ENCODE results near the gene WDR46. TPM values are rescaled to one million over a fixed set of nuclear protein-coding genes. Genes with fewer than 3 reads are reported as not detected.

The WDR46 gene
- total RNA-seq, 4 donors from 2014 or later, result 30.5 to 42.6 (median 35.7) TPM

DNA sequence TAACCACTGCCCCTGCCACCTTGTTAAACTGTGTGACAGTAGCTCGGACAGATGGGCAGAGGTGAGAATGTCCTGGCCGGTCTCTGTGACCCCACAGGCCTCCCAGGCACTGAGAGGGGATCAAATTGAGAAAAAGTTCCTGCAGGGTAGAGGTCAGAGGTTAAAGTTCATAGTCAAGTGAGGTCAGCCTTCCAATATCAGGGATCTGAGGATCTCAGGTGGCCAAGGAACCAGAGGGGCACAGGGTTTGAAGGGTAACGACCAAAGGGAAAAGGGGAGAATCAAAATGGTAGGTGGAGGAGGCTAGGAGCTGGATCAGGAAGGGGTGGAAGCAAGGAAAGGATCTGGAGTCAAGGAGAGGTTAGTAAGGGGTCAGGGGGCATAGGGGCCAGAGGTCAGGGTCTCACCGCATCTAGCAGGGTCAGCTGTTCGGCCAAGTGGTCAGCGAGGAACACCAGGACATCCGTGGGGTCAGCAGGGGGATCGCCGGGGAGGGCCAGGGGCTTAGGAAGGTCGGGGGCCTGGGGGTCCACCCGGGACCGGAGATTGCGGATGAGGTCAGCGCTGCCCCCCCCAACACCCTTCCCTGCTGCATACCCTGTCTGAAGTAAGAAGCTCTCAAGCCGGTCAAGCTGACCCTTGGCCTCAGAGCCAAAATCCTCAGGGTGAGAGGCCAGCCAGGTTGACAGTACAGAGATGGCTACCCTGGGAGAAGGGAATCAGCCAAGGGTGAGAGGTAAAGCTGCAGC, 6.8 kb upstream of the WDR46 start:
- Histone ChIP-seq H3K9me3 (no peaks in the 10 kb centered on the region), H3K27me3 (no peaks in the 10 kb centered on the region), H3K4me3 (no peak overlapping the region), H3K4me1 (peaks cover 21 to 50% (median 31%) of the 10 kb centered on the region in 4 donors), H3K27ac (replicated peaks in 1 of 4) (no peak overlapping the region), H3K36me3 (peaks cover 25 to 64% (median 58%) of the 10 kb centered on the region in 4 donors)
- DNase-seq (ENCODE audit: extremely low spot score), result no peak
- no peak for TF ChIP-seq POLR2AphosphoS5 (IDR thresholded peaks at IDR 0.05)
- TF ChIP-seq, protein P1, sequence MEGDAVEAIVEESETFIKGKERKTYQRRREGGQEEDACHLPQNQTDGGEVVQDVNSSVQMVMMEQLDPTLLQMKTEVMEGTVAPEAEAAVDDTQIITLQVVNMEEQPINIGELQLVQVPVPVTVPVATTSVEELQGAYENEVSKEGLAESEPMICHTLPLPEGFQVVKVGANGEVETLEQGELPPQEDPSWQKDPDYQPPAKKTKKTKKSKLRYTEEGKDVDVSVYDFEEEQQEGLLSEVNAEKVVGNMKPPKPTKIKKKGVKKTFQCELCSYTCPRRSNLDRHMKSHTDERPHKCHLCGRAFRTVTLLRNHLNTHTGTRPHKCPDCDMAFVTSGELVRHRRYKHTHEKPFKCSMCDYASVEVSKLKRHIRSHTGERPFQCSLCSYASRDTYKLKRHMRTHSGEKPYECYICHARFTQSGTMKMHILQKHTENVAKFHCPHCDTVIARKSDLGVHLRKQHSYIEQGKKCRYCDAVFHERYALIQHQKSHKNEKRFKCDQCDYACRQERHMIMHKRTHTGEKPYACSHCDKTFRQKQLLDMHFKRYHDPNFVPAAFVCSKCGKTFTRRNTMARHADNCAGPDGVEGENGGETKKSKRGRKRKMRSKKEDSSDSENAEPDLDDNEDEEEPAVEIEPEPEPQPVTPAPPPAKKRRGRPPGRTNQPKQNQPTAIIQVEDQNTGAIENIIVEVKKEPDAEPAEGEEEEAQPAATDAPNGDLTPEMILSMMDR (IDR thresholded peaks at IDR 0.05), result no peak
- TF ChIP-seq POLR2A (IDR thresholded peaks at IDR 0.05; ENCODE audit: low read depth), result no peak
- TF ChIP-seq EP300 (IDR thresholded peaks at IDR 0.05), result no peak
- intact Hi-C loops (cut with DNase I), result no loop called here
- WGBS, result 82% methylated on average over 14 of the region's 15 CpGs

DNA sequence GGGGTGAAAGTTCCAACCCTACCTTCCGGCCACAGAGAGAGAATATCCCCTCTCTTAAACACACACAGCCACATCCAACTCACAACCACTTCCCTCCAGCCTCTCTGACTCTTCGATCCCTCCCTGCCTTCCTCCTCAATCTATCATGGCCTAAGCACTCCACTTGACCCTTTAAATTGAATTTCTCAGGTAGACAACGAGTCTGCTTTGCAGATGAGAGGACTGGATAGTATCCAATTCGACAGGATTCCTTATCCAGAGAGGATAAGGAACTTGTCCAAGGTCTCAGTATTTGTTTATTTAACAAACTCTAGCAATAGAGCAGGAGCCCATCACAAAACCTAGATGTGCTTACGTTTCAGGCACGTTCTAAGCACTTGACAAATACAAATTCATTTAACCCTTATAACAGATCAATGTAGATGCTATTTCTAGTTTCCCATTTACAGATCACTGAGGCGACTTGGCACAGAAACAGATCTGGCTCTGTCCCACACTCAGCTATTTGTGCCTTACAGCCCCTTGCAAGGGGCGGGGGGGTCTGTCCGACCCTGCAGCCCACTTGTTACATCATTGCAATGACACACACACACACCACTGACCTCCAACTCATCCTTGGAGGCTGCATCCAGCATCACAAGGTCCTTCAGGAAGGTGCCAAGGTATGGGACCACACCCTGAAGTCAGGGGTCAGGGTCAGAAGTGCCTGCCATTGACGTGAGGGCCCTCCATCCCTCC, 5.2 kb upstream of the WDR46 start:
- Histone ChIP-seq H3K4me1 (peaks cover 23 to 51% (median 31%) of the 10 kb centered on the region in 4 donors), H3K27me3 (no peaks in the 10 kb centered on the region), H3K9me3 (no peaks in the 10 kb centered on the region), H3K36me3 (peaks cover 25 to 66% (median 61%) of the 10 kb centered on the region in 4 donors), H3K4me3 (no peak overlapping the region), H3K27ac (replicated peaks in 1 of 4) (no peak overlapping the region)
- no peak for DNase-seq (ENCODE audit: extremely low spot score)
- TF ChIP-seq POLR2A (IDR thresholded peaks at IDR 0.05; ENCODE audit: low read depth), result no peak
- TF ChIP-seq, protein P1 (IDR thresholded peaks at IDR 0.05), result no peak
- TF ChIP-seq EP300 (IDR thresholded peaks at IDR 0.05), result no peak
- TF ChIP-seq POLR2AphosphoS5 (IDR thresholded peaks at IDR 0.05), result no peak
- WGBS, result 53% methylated on average over 10 of the region's 10 CpGs
- intact Hi-C loops (cut with DNase I), result no loop called here

DNA sequence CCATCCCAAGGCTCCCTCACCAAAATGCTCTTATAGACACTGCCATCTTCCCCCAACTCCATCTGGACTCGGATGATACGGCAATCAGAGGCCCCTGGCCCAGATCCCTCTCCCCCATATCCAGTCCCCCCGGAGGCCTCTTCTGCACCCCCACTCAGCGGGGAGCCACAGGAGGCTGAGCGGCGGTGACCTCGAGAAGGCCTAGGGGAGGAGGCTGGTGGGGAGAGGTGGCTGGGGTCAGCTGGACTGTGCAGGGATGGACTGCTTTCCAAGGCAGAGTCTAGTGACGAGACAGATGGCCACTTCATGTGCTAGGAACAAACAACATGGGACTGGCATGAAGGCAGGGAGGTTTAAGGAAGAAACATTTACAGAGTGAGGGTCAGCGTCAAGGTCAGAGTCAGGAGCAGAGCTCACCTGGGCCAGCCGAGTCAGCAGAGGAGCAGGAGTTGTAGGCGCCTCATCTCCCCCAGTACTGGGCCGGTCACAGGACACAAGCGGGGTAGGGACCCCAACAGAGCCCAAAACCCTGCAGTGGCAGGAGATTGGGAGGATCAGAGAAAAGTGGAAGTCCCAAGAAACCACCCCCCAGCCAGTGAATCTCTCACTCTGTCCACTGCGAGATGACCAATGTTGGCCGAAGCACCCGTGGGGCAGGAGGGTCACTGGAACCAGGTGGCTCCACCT, 4.1 kb upstream of the WDR46 start:
- Histone ChIP-seq H3K9me3 (no peaks in the 10 kb centered on the region), H3K4me3 (no peak overlapping the region), H3K27ac (replicated peaks in 1 of 4) (no peak overlapping the region), H3K27me3 (no peaks in the 10 kb centered on the region), H3K36me3 (peaks cover 25 to 66% (median 61%) of the 10 kb centered on the region in 4 donors), H3K4me1 (peaks cover 27 to 53% (median 37%) of the 10 kb centered on the region in 4 donors)
- WGBS, result 84% methylated on average over 16 of the region's 16 CpGs
- TF ChIP-seq EP300 (IDR thresholded peaks at IDR 0.05) (no peak), POLR2A (IDR thresholded peaks at IDR 0.05; ENCODE audit: low read depth) (no peak), POLR2AphosphoS5 (IDR thresholded peaks at IDR 0.05) (no peak)
- TF ChIP-seq, protein P1 (IDR thresholded peaks at IDR 0.05), result no peak
- intact Hi-C loops (cut with DNase I), result no loop called here
- no peak for DNase-seq (ENCODE audit: extremely low spot score)

DNA sequence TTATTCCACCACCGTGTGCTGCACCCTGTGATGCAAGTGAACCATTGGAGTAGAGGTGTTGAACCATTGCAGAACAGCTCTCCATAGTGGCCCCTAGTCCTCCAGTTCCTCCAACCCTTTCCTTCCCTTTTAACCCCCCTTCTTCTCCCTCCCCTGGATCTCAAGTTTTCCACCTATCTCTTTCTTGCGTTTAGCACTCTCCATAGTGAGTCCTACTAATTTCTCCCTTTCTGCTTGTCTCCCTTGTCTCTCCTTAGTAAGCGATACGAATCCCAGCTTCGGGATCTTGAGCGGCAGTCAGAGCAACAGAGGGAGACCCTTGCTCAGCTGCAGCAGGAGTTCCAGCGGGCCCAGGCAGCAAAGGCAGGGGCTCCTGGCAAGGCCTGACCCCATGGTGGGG, 1.4 kb upstream of the WDR46 start:
- no peak for DNase-seq (ENCODE audit: extremely low spot score)
- 67% methylated on average over 7 of the region's 7 CpGs for WGBS
- Histone ChIP-seq H3K27ac (replicated peaks in 1 of 4) (no peak overlapping the region), H3K4me3 (peak overlapping the region in 3 of 4 donors; percentile 62 to 75 (median 75)), H3K27me3 (no peaks in the 10 kb centered on the region), H3K9me3 (no peaks in the 10 kb centered on the region), H3K4me1 (peaks cover 20 to 43% (median 29%) of the 10 kb centered on the region in 4 donors), H3K36me3 (peaks cover 36 to 74% (median 70%) of the 10 kb centered on the region in 4 donors)
- TF ChIP-seq, protein P1 (IDR thresholded peaks at IDR 0.05), result no peak
- no peak for TF ChIP-seq POLR2AphosphoS5 (IDR thresholded peaks at IDR 0.05)
- TF ChIP-seq EP300 (IDR thresholded peaks at IDR 0.05), result no peak
- TF ChIP-seq POLR2A (IDR thresholded peaks at IDR 0.05; ENCODE audit: low read depth), result no peak
- intact Hi-C loops (cut with DNase I), result no loop called here
